OCI-LY7 (cell line): ENCODE results near the gene KLC1. TPM values are rescaled to one million over a fixed set of nuclear protein-coding genes. Genes with fewer than 3 reads are reported as not detected.
A peak's percentile ranks its signal among the peaks of the same experiment; 100 is the strongest.

Experiments
- BruUV-seq: library from RNA; stranded (reverse); fragments of 400-500 nt; replicated peaks from 2 replicates; lab custom pipeline; 2021; lab: Mats Ljungman, UMichigan
- CTCF ChIA-PET: fragments of 300-600 bp; sonication (Branson Sonifier 250); formaldehyde crosslinking; loops from one replicate; lab custom pipeline; 2022; ENCODE audit warnings: antibody characterized with exemption; ENCODE audit not compliant: unreplicated experiment; lab: Charles Lee
- POLR2A ChIA-PET: fragments of 300-600 bp; sonication (Branson Sonifier 250); formaldehyde crosslinking; loops from one replicate; lab custom pipeline; 2022; ENCODE audit warnings: antibody characterized with exemption; lab: Charles Lee
- DNase-seq: peaks from one replicate; pipeline ENCODE4 v3.0.0-alpha.2; 2015; ENCODE audit warnings: low spot score
- H2AFZ ChIP-seq: fragments of 200-600 bp; sonication (generic), shearing (Covaris generic); 2 replicates; pipeline ENCODE4 v1.6.1; 2014; ENCODE audit warnings: mild to moderate bottlenecking, antibody characterized with exemption, low read length, moderate library complexity
- H3K27ac ChIP-seq: fragments of 200-600 bp; sonication (generic); 2 replicates; pipeline ENCODE4 v1.5.1; 2014; ENCODE audit warnings: mixed run types, low read depth, mild to moderate bottlenecking, moderate library complexity, low read length, inconsistent platforms; ENCODE audit not compliant: poor library complexity, severe bottlenecking
- H3K36me3 ChIP-seq: fragments of 200-600 bp; sonication (generic); 2 replicates; pipeline ENCODE4 v1.6.1; 2014; ENCODE audit warnings: mild to moderate bottlenecking, antibody characterized with exemption, low read length, moderate library complexity, mixed read lengths; ENCODE audit not compliant: insufficient read depth
- H3K4me1 ChIP-seq: fragments of 200-600 bp; sonication (generic); 2 replicates; pipeline ENCODE4 v1.5.1; 2014; ENCODE audit warnings: mild to moderate bottlenecking, low read length; ENCODE audit not compliant: insufficient read depth, poor library complexity, severe bottlenecking
- H3K4me2 ChIP-seq: fragments of 200-600 bp; sonication (generic); 2 replicates; pipeline ENCODE4 v1.6.1; 2014; ENCODE audit warnings: mild to moderate bottlenecking, low read length
- H3K4me3 ChIP-seq: fragments of 200-600 bp; sonication (generic); 2 replicates; pipeline ENCODE4 v1.5.1; 2014; ENCODE audit warnings: mild to moderate bottlenecking, low read depth, low read length; ENCODE audit not compliant: poor library complexity, severe bottlenecking
- H3K79me2 ChIP-seq: fragments of 200-600 bp; sonication (generic); 2 replicates; pipeline ENCODE4 v1.6.1; 2016; ENCODE audit warnings: low read depth, mild to moderate bottlenecking, low read length, moderate library complexity, mixed read lengths; ENCODE audit not compliant: insufficient read depth
- H3K9me2 ChIP-seq: fragments of 200-600 bp; sonication (generic); 2 replicates; pipeline ENCODE4 v1.6.1; 2016; ENCODE audit warnings: mild to moderate bottlenecking, low read length, mixed read lengths; ENCODE audit not compliant: insufficient read depth
- H3K9me3 ChIP-seq: fragments of 200-600 bp; sonication (generic); 2 replicates; pipeline ENCODE4 v1.6.1; 2014; ENCODE audit warnings: mild to moderate bottlenecking, mixed run types, low read length, mixed read lengths
- H4K20me1 ChIP-seq: fragments of 200-600 bp; sonication (generic); 2 replicates; pipeline ENCODE4 v1.6.1; 2014; ENCODE audit warnings: mild to moderate bottlenecking, antibody characterized with exemption, low read length, moderate library complexity, mixed read lengths; ENCODE audit not compliant: insufficient read depth
- EZH2phosphoT487 ChIP-seq: fragments of 200-600 bp; sonication (generic); IDR thresholded peaks from 2 replicates; pipeline ENCODE4 v1.6.1; 2018; ENCODE audit warnings: low read depth, borderline replicate concordance, mild to moderate bottlenecking, mixed run types, antibody characterized with exemption, low read length, moderate library complexity, mixed read lengths
- intact Hi-C: fragments of 100-400 bp; cut with micrococcal nuclease; formaldehyde crosslinking; loops from one replicate; pipeline ENCODE4 v1.10.0; 2022; ENCODE audit not compliant: unreplicated experiment
- total RNA-seq, 2 experiments: library from RNA; depleted of rRNA in 1 of 2; stranded (reverse); fragments of >200 nt in 1 of 2; shearing (Covaris generic) in 1 of 2; gene quantifications; 2 replicates each; pipeline ENCODE4 v1.2.3, GENCODE V29; 2014 to 2022
- TF ChIP-seq, protein P1 (sequence below): fragments of 200-600 bp; sonication (generic); conservative IDR thresholded peaks from 2 replicates; pipeline ENCODE4 v1.5.1; 2014; ENCODE audit warnings: mild to moderate bottlenecking, antibody characterized with exemption, low read length, moderate library complexity, mixed read lengths

Gene KLC1
- total RNA-seq, 2 experiments from 2014 or later: 147 to 157 TPM

- no peak overlapping the region for H3K4me2 ChIP-seq
- TSS peak; percentile 43 for BruUV-seq
- H3K4me1 ChIP-seq: peaks cover 30% of the 10 kb centered on the region
- no peak for DNase-seq
- H3K27ac ChIP-seq: no peak overlapping the region
- H2AFZ ChIP-seq: no peak overlapping the region
- H3K9me3 ChIP-seq: no peaks in the 10 kb centered on the region
- intact Hi-C loops: no loop called here
- no peak overlapping the region for H3K4me3 ChIP-seq
- H4K20me1 ChIP-seq: no peaks in the 10 kb centered on the region
- no peak for TF ChIP-seq EZH2phosphoT487
- TF ChIP-seq, protein P1, sequence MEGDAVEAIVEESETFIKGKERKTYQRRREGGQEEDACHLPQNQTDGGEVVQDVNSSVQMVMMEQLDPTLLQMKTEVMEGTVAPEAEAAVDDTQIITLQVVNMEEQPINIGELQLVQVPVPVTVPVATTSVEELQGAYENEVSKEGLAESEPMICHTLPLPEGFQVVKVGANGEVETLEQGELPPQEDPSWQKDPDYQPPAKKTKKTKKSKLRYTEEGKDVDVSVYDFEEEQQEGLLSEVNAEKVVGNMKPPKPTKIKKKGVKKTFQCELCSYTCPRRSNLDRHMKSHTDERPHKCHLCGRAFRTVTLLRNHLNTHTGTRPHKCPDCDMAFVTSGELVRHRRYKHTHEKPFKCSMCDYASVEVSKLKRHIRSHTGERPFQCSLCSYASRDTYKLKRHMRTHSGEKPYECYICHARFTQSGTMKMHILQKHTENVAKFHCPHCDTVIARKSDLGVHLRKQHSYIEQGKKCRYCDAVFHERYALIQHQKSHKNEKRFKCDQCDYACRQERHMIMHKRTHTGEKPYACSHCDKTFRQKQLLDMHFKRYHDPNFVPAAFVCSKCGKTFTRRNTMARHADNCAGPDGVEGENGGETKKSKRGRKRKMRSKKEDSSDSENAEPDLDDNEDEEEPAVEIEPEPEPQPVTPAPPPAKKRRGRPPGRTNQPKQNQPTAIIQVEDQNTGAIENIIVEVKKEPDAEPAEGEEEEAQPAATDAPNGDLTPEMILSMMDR: no peak
- CTCF ChIA-PET: no interaction called here
- POLR2A ChIA-PET: no interaction called here
- H3K9me2 ChIP-seq: no peaks in the 10 kb centered on the region
- no peaks in the 10 kb centered on the region for H3K79me2 ChIP-seq
- peaks cover 93% of the 10 kb centered on the region for H3K36me3 ChIP-seq
These were observed 75.7 kb downstream of the KLC1 start for GRCh38 chr14:103704708-103705107.

DNA sequence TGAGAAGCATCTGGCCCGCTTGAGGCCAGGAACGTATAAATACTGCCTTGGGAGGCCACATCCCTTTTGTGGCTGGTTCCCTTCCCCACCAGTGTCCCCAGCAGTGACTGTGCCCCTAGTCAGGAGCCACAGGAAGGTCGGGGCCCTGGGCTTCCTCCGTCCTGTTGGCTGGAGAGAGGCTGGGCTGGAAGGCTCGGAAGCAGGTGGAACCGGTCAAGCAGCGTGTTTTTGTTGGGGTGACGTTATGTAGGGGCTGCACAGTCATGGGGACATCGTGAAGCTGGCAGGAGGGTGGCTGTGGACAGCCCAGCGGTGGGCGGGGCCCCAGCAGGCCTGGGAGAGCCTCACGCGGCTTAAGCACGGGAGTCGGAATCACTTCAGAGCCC lies 76.1 kb downstream of the KLC1 start:
- intact Hi-C loops: no loop called here
- H3K4me3 ChIP-seq: no peak overlapping the region
- no peaks in the 10 kb centered on the region for H3K9me3 ChIP-seq
- no peak overlapping the region for H3K4me2 ChIP-seq
- H3K9me2 ChIP-seq: no peaks in the 10 kb centered on the region
- no peaks in the 10 kb centered on the region for H4K20me1 ChIP-seq
- no peaks in the 10 kb centered on the region for H3K79me2 ChIP-seq
- H2AFZ ChIP-seq: no peak overlapping the region
- H3K27ac ChIP-seq: no peak overlapping the region
- TF ChIP-seq EZH2phosphoT487: no peak
- TF ChIP-seq, protein P1: no peak
- BruUV-seq: no TSS peak
- ChIA-PET POLR2A (no interaction called here), CTCF (no interaction called here)
- no peak for DNase-seq
- peaks cover 26% of the 10 kb centered on the region for H3K4me1 ChIP-seq
- peaks cover 93% of the 10 kb centered on the region for H3K36me3 ChIP-seq

GRCh38 chr14:103705504-103706284 lies 76.7 kb downstream of the KLC1 start:
- Histone ChIP-seq H3K36me3 (peaks cover 93% of the 10 kb centered on the region), H3K9me3 (no peaks in the 10 kb centered on the region), H4K20me1 (no peaks in the 10 kb centered on the region), H3K9me2 (no peaks in the 10 kb centered on the region), H3K27ac (no peak overlapping the region), H3K4me3 (no peak overlapping the region), H3K79me2 (peaks cover 3% of the 10 kb centered on the region), H3K4me1 (peaks cover 21% of the 10 kb centered on the region), H3K4me2 (no peak overlapping the region), H2AFZ (no peak overlapping the region)
- DNase-seq: no peak
- POLR2A ChIA-PET: no interaction called here
- BruUV-seq: no TSS peak
- intact Hi-C loops: no loop called here
- CTCF ChIA-PET: no interaction called here
- TF ChIP-seq, protein P1: no peak
- no peak for TF ChIP-seq EZH2phosphoT487
